ENCODE results near the gene ACOT12. TPM values are rescaled to one million over a fixed set of nuclear protein-coding genes. Genes with fewer than 3 reads are reported as not detected.

The ACOT12 gene
- total and polyA plus RNA-seq, 7 donors: not detected

- H3K36me3 ChIP-seq (ENCODE audit: insufficient read depth in 1 of 2, low read depth in 1 of 2): no peaks in the 10 kb centered on the region
- no peak for TF ChIP-seq CTCF (IDR thresholded peaks at IDR 0.05)
- H3K4me1 ChIP-seq: no peaks in the 10 kb centered on the region
- no peak overlapping the region for H3K4me3 ChIP-seq
- DNase-seq: no peak
- peaks cover 0 to 21% (median 0%) of the 10 kb centered on the region in 3 donors for H3K27me3 ChIP-seq (ENCODE audit: insufficient read depth in 3 of 3, low read length in 2 of 3)
- intact Hi-C loops (cut with DNase I): no loop called here
- H3K27ac ChIP-seq: no peak overlapping the region
- no peak for ATAC-seq
- H3K9me3 ChIP-seq: no peaks in the 10 kb centered on the region
- 70 to 79% (median 73%) methylated on average over 4 of the region's 4 CpGs for WGBS, 3 donors
These were observed 5.8 kb downstream of the ACOT12 start for GRCh38 chr5:81388169-81388568.

- intact Hi-C loops (cut with DNase I): no loop called here
- ATAC-seq: no peak
These were observed 10.1 kb downstream of the ACOT12 start for GRCh38 chr5:81383867-81384266.

GRCh38 chr5:81371354-81371876 lies 22.5 kb downstream of the ACOT12 start:
- Histone ChIP-seq H3K27ac (no peak overlapping the region), H3K27me3 (ENCODE audit: insufficient read depth in 3 of 3, low read length in 2 of 3) (no peaks in the 10 kb centered on the region), H3K4me1 (no peaks in the 10 kb centered on the region), H3K36me3 (ENCODE audit: insufficient read depth in 1 of 2, low read depth in 1 of 2) (no peaks in the 10 kb centered on the region), H3K4me3 (no peak overlapping the region), H3K9me3 (no peaks in the 10 kb centered on the region)
- intact Hi-C loops (cut with DNase I): no loop called here
- TF ChIP-seq CTCF (IDR thresholded peaks at IDR 0.05): no peak
- DNase-seq (no peak), ATAC-seq (no peak)
- whole genome bisulfite sequencing, 3 donors: 95 to 100% (median 98%) methylated on average over 2 of the region's 2 CpGs

More at GRCh38 chr5:81383867-81384266, 10.1 kb downstream of the ACOT12 start:
- no peaks in the 10 kb centered on the region for H3K36me3 ChIP-seq (ENCODE audit: insufficient read depth in 1 of 2, low read depth in 1 of 2)
- no peaks in the 10 kb centered on the region for H3K4me1 ChIP-seq
- no peak overlapping the region for H3K27ac ChIP-seq
- H3K4me3 ChIP-seq: no peak overlapping the region
- no peaks in the 10 kb centered on the region for H3K27me3 ChIP-seq (ENCODE audit: insufficient read depth in 3 of 3, low read length in 2 of 3)
- H3K9me3 ChIP-seq: no peaks in the 10 kb centered on the region
- 91 to 97% (median 93%) methylated on average over 2 of the region's 2 CpGs for WGBS, 3 donors
- no peak for DNase-seq
- TF ChIP-seq CTCF (IDR thresholded peaks at IDR 0.05): no peak

- DNase-seq (no peak), ATAC-seq (no peak)
- no peak for TF ChIP-seq CTCF (IDR thresholded peaks at IDR 0.05)
- Histone ChIP-seq H3K4me1 (no peaks in the 10 kb centered on the region), H3K9me3 (no peaks in the 10 kb centered on the region), H3K4me3 (no peak overlapping the region), H3K27ac (no peak overlapping the region), H3K36me3 (ENCODE audit: insufficient read depth in 1 of 2, low read depth in 1 of 2) (no peaks in the 10 kb centered on the region), H3K27me3 (ENCODE audit: insufficient read depth in 3 of 3, low read length in 2 of 3) (no peaks in the 10 kb centered on the region)
- intact Hi-C loops (cut with DNase I): no loop called here
These were observed 23.0 kb downstream of the ACOT12 start for GRCh38 chr5:81370912-81371311.

GRCh38 chr5:81365541-81365940 lies 28.4 kb downstream of the ACOT12 start:
- no peak overlapping the region for H3K27ac ChIP-seq
- H3K9me3 ChIP-seq: no peaks in the 10 kb centered on the region
- H3K4me1 ChIP-seq: no peaks in the 10 kb centered on the region
- no peaks in the 10 kb centered on the region for H3K36me3 ChIP-seq (ENCODE audit: insufficient read depth in 1 of 2, low read depth in 1 of 2)
- H3K27me3 ChIP-seq (ENCODE audit: insufficient read depth in 3 of 3, low read length in 2 of 3): no peaks in the 10 kb centered on the region
- intact Hi-C loops (cut with DNase I): no loop called here
- no peak overlapping the region for H3K4me3 ChIP-seq
- TF ChIP-seq CTCF (IDR thresholded peaks at IDR 0.05): no peak
- 75 to 84% (median 83%) methylated on average over 5 of the region's 5 CpGs for WGBS, 3 donors
- ATAC-seq (no peak), DNase-seq (no peak)

Data from psoas muscle (tissue), 8 donors.